Stimulated activated CD8-positive, alpha-beta memory T cell treated with anti-CD3 and anti-CD28 coated beads, Interleukin-15, amount 100 ng/mL, for 48 hours (primary cell): ENCODE measurements around the gene CASKIN1.

Source experiments
- DNase-seq, 2 donors: peaks; one replicate each; pipeline ENCODE4 v3.0.0-alpha.2; 2020; ENCODE audit warnings: low read depth in 2 of 2

CASKIN1 gene

DNA sequence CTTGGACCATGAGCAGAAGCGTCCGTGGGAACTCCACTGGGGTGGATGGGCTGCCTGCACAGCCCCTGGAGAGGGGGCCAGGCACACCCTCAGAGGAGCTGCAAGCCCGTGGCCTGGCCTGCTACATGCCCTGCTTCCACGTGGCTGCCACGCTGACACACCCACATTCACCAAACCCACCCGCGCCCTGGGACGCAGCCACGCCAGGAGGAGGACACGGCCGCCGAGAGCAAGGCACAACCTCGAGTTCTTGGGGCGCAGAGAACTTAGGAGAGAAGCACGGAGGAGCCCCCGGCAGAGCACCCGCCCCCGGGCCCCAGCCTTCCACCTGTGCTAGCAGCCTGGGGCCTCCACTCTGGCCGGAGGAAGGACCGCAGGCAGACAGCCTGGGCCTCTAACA, 18.8 kb downstream of the CASKIN1 start:
- no peak for DNase-seq

DNA sequence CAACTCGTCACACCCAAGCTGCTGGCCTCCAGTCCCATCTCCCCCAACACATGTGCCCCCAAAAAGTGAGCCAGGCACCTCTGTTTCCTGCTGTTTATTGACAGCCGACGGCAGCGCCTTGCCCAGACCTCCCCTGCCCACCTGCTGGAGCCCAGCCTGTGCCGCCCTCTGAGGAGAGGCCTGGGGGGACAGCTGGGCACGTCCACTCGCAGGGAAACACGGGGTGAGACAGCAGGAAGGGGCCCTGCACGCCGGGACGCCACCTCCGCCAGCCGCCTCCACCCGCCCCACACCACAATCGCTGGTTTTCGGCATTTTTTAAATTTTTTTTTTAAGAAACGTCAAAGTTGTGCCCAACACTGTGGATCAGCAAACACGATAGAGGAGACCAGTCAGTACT, 19.3 kb downstream of the CASKIN1 start:
- DNase-seq = no peak

DNA sequence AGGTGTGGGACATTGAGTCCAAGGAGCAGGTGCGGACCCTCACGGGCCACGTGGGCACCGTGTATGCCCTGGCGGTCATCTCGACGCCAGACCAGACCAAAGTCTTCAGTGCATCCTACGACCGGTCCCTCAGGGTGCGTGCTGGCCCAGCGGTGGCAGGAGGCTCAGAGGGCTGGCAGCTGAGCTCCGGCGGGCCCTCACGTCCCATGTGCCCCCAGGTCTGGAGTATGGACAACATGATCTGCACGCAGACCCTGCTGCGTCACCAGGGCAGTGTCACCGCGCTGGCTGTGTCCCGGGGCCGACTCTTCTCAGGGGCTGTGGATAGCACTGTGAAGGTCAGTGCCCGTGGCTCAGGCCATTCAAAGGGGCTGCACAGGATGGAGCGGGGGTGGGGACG, 20.4 kb downstream of the CASKIN1 start:
- no peak for DNase-seq

DNA sequence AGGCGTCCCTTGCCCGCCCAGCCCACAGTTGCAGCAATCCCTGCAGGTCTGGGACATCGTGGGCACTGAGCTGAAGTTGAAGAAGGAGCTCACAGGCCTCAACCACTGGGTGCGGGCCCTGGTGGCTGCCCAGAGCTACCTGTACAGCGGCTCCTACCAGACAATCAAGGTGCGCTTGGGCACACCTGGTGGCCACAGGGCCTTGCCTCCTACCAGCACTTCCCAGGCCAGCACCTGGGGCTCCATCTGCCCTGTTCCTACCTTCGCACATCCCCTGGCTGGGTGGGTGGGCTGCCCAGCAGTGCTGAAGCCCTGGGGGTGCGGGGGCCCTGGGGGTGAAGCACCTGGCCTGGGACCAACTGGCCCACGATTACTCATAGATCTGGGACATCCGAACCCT, 21.0 kb downstream of the CASKIN1 start:
- no peak for DNase-seq

DNA sequence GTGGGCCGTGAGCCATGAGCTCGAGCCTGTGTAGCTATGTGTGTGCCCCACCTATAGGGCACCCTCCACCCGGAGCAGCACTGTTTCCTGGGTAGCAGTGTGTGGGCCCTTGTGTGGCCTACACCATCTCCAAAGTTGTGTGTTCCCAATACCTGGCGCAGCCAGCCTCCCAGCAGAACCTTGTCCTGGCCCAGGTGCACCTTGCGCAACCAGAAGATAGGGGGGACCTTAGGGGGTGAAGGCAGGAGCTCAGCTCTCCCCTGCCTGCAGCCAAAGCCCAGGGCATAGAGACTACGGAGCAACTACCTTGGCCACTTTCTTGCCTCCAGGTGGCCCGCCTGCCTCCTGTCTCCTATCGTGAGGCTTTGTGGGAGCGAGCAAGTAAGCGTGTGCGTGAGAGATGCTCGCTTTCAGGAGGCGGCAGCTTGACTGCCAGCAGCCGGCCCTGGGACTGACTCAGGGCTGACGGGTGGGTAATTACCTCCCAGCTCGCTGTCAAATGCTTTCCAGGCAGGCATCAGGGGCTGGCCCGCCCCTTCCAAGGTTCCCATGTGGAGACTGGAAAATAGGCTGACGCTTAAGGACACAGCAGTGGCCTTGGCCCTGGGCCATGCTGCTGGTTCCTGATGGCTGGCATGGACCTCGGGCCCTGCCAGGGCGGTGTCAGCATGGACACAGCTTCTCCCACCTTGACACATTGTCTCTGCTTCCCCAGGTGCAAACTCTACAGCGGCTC, 21.8 kb downstream of the CASKIN1 start:
- no peak for DNase-seq

DNA sequence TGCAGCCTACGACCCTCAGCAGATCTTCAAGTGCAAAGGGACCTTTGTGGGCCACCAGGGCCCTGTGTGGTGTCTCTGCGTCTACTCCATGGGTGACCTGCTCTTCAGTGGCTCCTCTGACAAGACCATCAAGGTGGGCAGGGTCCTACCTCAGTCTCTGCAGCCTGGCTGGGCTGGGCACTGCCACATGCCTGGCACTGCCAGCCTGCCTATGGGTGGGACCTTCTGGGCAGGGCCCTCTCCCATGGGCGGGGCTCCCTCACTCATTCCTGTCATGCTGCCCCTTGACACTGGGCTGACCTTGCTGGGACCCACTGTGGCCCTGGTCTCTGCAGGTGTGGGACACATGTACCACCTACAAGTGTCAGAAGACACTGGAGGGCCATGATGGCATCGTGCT, 22.5 kb downstream of the CASKIN1 start:
- no peak for DNase-seq

DNA sequence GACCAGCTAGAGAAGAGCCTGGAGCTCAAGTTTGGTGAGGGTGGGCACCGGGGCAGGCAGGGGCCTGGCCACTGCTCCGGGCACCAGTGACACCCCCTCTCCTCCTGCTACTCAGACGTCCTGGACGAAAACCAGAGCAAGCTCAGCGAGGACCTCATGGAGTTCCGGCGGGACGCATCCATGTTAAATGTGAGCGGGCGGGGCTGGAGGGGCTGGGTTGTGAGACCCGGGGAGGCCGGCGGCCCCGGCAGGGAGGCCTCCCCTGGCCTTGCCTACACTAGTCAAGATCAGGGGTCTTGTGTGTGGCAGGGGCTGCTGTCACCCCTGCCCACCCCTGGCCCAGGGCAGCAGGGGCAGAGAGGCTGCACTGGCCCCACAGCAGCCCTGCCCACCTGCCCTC, 23.0 kb downstream of the CASKIN1 start:
- DNase-seq = no peak

DNA sequence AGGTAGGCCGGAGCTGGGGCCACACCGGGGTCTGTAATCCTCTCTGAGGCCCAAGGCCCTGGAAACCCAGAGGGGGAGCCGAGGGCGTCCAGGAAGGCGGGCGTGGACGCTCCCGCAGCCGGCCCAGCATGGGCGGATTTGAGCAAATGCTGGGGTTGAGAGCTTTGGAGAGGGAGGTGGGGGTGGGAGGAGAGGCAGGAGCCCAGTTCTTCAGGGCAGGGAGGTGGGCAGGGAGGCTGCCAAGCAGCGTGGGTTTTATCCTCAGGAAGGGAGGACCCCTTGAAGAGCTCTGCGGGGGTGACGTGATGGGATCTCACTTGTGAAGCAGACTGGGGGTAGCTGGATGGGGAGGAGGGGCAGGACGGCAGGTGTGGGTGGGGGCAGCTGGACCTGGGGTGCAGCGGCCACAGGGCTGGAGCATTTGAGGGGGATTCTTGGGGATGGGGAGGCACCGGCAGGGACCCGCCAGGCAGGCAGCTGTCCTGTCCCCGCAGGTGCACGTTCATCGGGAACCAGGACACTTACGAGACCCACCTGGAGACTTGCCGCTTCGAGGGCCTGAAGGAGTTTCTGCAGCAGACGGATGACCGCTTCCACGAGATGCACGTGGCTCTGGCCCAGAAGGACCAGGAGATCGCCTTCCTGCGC, 23.6 kb downstream of the CASKIN1 start:
- no peak for DNase-seq

DNA sequence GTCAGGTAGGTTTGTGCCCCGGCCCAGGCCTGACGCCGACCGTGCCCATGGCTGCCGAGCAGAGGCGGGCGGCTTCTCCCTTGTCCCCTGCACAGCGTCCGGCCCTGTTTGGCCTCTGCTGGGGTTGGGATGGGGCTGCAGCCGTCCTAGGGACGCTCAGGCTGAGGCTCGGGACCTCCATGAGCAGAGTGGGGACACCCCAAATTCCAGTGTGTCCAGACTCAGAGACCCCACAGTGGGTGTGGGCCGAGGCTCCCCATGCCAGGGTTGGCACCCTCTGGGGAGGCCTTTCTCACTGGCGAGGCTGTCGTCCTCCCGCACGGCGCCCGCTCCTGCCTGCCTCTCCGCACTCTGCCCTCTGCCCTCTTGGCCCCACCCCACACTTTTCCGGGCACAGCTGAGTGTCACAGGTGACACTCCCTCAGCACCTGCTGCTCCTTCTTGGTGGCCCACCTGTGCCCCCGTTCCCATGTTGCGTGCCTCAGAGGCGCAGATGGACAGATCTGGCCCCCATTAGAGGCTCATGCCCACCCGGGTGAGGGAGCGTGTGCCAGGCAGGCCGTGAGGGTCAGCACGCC, 24.7 kb downstream of the CASKIN1 start:
- no peak for DNase-seq

DNA sequence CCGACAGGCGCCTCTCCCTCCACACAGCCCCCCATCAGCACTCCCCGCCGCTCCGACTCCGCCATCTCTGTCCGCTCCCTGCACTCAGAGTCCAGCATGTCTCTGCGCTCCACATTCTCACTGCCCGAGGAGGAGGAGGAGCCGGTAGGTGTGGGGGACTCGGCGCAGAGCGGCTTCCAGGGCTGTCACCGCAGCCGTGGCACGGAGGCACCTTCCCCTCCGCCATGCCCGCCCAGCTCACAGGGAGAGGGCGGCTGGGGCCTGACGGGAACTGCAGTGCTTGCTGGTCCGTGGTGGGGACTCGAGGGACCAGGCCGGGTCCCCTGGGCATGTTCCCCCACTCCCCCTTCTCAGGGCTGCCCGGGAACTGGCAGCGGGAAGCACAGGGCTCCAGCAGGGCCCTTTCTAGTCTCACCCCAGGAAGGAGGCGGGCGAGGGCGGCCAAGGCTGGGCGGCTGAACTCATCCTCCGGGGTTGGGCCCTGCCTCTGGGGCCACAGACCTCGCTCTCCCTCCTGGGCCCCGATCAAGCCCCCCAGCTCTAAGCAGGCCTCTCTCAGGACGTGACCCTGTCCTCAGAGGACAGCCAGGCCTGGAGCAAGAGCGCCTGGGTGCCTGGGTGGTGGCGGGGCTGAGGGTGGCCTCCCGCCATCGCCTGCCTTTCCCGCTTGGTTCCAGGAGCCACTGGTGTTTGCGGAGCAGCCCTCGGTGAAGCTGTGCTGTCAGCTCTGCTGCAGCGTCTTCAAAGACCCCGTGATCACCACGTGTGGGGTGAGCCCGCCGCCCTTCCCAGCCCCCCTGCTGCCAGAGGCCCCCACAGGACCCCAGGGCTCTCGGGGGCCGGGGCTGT, 25.6 kb downstream of the CASKIN1 start:
- no peak for DNase-seq

DNA sequence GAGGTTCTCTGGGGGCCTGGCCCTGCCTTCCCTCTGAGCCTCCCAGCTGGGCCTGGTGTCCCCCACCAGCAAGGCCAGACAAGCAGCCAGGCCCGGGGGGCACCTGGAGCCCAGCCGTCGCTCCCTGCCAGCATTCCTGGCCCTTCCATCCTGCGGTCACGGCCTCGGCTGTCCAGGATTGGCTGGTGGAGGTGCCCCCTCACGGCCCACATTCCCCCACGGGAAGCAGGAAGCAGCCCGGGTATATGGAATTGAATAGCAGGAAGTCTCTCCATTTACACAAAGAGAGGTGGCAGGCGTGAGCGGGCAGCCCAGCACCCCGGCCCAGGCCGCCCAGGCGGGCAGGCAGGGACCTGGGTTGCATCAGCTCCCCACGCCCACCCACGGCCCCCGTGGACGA, 26.3 kb downstream of the CASKIN1 start:
- DNase-seq = no peak

DNA sequence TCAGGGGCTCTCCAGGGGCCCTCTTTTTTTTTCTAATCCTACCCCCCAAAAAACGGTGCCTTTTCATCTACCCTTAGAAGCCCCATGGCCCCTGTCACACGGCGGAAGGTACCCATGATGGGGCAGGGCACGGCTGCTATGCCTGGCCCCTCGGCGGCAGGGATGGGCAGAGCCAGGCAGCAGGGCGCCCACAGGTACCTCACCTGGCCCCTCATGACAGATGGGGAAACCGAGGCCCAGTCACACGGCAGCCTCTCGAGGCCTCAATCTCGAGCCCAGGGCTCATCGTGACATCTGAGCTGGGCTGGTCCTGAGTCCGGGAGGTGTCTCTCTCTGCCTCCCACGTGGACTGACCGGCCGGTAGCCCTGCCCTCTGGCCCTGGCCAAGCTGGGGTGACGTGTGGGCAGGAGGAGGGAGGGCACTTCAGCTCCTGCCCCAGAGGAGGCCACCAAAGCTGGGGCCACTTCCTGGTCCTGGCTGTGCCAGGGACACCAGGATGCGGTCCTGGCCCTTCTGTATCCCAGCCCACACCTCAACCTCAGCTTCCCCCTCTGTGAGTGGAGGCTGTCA, 29.3 kb downstream of the CASKIN1 start:
- DNase-seq = no peak

DNA sequence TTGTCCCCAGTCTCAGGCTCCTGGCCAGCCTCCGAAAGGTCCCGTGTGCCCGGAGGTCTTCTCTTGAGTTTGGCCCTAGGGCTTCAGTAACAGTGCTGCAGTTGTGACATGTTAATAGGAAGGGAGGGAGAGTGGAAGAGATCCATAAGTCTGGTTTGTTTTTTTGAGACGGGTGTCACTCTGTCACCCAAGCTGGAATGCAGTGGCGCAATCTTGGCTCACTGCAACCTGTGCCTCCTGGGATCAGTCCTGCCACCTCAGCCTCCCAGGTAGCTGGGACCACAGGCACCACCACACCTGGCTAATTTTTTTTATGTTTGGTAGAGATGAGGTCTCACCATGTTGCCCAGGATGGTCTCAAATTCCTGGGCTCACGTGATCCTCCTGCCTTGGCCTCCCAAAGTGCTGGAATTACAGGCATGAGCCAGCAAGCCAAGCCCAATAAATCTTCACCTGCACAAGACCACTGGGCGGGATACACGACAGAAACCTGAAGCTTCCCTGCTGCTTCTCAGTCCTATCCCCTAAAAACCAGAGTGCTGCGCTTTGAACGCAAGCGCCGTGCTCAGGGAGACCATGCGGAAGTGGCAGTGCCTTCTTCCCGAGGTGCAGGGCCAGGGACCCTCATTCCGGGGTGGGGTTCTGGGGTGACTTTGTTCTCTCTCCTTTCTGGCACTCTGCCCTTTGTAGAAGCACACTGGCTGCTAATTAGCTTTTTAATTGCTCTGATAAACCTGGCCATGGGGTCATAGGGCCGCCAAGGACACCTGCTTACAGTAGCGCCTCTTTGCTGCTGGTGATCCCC, 29.9 kb downstream of the CASKIN1 start:
- DNase-seq = no peak

DNA sequence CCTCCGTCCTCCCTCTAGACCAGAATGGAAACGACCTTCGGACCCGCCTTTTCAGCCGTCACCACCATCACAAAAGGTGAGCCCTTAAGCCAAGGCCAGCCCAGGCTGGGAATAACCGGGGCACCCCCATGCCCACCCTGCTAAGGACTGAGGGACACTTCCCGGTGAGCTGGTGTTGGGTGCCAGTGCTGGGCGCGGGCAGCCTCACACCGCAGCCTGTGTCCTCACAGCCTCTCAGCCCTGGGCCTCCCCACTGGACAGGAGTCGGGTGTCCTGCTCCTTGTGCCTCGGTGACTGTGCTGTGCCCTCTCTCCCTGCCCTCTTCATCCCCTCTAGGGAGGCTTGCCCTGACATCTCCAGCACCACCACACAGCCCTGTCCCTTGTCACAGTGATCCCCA, 30.5 kb downstream of the CASKIN1 start:
- DNase-seq = no peak

DNA sequence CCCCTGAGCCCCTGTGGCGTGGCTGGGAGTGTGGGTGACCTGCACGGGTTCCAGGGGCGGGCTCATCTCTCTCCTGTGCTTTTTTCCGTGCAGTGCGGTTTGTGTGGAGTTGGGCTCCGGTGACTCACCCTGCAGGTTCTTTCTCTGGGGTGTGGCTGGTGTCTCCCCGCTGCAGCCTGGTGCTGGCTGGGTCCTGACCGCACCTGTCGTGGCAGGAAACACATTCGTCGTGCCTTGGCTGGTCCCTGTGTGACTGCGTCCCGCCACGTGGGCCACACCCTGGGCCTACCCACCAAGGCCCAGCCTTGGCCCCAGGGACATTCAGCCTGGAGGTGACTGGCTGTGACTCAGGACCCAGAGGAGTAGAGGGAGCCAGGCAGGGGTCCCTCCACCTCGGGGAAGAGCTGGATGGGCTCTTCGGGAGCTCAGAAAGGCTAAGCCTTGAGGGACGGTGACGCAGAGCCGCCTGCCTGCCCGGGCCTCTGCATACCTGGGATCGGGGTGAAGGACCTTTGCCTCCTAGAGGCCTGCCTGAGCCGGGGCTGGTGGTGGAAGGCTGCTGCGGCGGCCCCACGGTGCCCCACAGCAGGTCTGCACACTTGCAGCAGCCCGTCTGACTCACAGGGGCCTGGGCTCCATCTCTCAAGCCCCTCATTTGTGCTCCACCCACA, 33.1 kb downstream of the CASKIN1 start:
- DNase-seq = no peak

DNA sequence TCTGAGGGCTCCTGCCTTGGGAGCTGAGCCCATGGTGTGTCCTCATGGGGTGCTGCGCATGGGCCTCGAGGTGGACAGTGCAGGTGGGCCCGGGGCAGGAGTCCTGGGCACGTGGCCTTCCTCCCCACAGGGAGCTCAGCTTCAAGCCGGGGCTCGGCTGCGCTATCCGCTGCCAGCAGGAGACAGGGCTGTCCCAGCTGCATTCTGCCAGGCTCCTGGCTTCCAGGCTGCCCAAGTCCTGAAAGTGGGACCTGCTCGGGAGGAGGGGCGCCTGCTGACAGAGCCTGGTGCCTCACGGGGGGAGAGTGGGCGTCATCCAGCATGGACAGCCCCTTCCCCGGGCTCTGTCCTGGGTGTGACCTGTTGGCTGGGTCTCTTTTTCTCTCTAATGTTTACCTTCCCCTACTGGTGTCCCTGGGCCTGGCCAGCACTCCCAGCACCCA, 33.7 kb downstream of the CASKIN1 start:
- no peak for DNase-seq

DNA sequence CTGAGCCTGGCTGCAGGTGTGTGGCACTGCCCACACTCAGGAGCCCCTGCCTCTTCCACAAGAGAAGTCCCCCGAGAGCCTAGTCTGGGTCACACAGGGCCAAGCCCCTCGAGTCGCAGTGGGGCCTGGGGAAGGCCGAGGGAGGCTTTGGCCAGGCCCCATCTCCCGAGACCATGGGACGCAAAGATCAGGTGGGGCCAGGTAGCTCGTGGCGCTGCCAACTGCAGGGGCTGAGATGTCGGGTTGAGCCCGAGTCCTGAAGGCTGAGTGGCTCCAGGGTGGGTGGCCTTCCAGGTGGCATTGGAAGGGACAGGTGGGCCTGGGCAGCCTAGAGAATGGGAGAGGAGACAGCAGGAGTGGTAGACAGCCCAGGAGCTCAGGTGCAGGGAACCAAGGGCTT, 34.5 kb downstream of the CASKIN1 start:
- DNase-seq = no peak

DNA sequence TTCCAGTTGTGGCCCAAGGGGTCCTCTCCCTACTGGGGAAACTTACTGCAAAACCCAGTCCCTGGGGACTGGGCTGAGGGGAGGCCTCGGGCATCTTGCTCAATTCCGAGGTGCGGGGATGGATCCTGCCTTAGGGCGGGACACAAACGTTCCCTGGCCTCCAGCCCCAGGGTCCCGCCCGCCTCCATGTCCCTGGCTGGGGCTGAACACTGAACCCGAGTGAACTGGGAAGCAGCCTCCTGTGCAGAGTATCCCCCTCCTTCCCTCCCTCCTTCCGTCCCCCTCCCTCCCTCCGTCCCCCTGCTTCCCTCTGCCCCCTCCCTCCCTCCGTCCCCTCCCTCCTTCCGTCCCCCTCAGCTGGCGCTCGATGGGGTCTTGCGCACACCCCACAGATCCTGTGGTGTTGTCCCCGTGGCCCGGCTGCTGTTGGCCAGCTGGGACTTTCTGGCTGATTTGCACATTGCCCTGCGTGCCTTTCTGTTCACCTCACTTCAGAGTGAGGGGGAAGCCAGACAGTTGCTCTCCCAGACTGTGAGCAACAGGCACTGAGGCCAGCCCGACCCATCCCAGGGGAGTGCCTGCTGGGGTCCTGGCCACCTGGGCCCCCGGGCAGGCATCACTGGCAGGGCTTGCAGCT, 35.4 kb downstream of the CASKIN1 start:
- DNase-seq = no peak

DNA sequence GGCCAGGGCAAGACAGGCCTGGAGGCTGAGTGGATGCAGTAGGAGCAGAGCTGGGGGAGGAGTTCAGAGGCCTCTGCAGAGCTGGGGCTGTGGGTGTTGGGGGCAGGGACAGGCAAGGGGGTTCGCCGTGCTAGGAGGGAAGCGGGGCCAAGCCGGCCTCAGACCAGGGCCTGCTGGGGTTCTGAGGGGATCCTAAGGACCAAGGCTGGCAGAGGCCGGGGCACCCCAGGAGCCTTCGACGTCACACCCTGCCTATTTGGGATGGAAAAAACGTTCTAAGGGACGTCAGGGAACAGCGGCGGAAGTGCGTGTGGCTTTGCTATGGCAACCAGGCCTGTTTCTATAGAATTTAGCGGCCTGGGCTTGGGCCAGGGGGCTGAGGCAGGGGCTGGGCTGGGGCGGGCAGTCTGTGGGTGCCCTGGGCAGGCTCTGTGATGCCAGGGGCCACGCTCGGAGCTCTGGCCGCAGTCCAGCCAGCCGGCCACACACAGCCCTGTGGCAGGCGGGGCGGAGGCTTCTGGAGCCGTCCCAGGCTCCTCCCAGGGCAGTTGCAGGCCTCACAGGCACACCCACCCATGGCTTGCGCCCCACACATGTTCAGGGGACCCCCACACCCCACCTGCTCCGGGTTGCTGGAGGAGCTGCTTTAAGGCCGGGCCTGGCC, 37.1 kb downstream of the CASKIN1 start:
- no peak for DNase-seq

DNA sequence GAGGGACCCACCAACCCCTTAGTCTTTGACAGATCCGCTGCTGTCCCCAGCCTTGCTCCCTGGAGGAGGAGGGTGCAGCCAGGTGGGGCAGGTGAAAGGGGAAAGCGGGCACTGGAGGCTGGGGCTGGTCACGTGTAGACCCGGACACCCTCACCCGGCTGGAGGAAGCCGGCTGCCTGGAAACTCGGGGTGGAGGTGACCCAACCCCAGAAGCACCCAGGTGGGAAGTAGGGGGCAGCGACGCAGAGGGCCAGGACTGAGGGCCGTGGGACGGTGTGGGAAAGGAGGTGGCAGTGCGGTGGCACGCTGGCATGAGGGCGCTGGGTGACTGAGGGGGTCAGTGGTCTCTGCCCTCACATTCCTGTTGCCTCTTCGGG, 38.2 kb downstream of the CASKIN1 start:
- no peak for DNase-seq
